ENCODE measurements around the gene GSKIP. TPM values are rescaled to one million over a fixed set of nuclear protein-coding genes. Genes with fewer than 3 reads are reported as not detected.
A peak's percentile ranks its signal among the peaks of the same experiment; 100 is the strongest.

GSKIP gene
- total and polyA plus RNA-seq, 2 experiments from 2014 or later, result 17.4 to 50.9 TPM

DNA sequence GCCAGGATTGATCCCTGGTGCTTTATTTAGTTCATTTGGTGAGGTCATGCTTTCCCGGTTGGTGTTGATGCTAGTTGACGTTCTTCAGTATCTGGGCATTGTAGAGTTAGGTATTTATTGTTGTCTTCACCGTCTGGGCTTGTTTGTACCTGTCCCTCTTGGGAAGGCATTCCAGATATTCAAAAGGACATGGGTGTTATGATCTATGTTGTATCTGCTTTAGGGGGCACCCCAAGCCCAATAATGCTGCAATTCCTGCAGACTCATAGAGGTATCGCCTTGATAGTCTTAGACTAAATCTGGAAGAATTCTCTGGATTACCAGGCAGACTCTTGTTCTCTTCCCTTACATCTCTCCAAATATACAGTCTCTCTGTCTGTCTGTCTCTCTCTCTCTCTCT is 70.7 kb downstream of the GSKIP start:
- no peak for TF ChIP-seq STAT1 (IDR thresholded peaks at IDR 0.05; ENCODE audit: unreplicated experiment)
- TF ChIP-seq ZNF114 (CRISPR knock-in tag; IDR thresholded peaks at IDR 0.05), result no peak
- TF ChIP-seq NANOG (IDR thresholded peaks at IDR 0.05; ENCODE audit: borderline replicate concordance), result no peak
- TF ChIP-seq CREB1 (CRISPR knock-in tag; IDR thresholded peaks at IDR 0.05; ENCODE audit: low read depth), result no peak
- Histone ChIP-seq H3K9me2 (ENCODE audit: insufficient read depth) (peaks cover 4% of the 10 kb centered on the region; the same call in 1 of the 2 replicates), H2AFZ (no peak overlapping the region), H3K4me1 (ENCODE audit: insufficient read depth) (no peaks in the 10 kb centered on the region), H3K27me3 (ENCODE audit: insufficient read depth) (no peaks in the 10 kb centered on the region), H3K27ac (ENCODE audit: low read depth) (no peak overlapping the region), H4K20me1 (replicated peaks; ENCODE audit: insufficient read depth) (no peaks in the 10 kb centered on the region), H3K4me2 (no peak overlapping the region), H3K79me2 (replicated peaks; ENCODE audit: insufficient read depth) (no peaks in the 10 kb centered on the region), H3K36me3 (ENCODE audit: insufficient read depth) (no peaks in the 10 kb centered on the region), H3F3A (replicated peaks; ENCODE audit: low read depth) (no peaks in the 10 kb centered on the region), H3K4me3 (no peak overlapping the region)
- no peak overlapping the region for H3K27ac Mint-ChIP-seq
- H3K9me3 Mint-ChIP-seq, result no peaks in the 10 kb centered on the region
- no peak for ATAC-seq
- H3K4me1 Mint-ChIP-seq, result 0 out of 3 replicates have a peak, but pooled peaks cover 3% of the 10 kb centered on the region
- H3K36me3 Mint-ChIP-seq (ENCODE audit: low read depth), result no peaks in the 10 kb centered on the region
- no peak for DNase-seq (ENCODE audit: low spot score)
- H3K4me3 Mint-ChIP-seq, result no peak overlapping the region
- H3K27me3 Mint-ChIP-seq (ENCODE audit: insufficient read depth, low read depth, poor library complexity), result peaks cover 2% of the 10 kb centered on the region

Small RNA genes lying within 50 kb of the gene (small RNA-seq; reads per million reads assigned to genes)
- gene RNU2-33P (ENCODE audit: low replicate concordance), result 1.4 reads per million, percentile 72 among the genes with 10 or more reads in this experiment

Other genes with a start within 250 kb of the GSKIP start
- gene BDKRB2, start 158.7 kb upstream of the GSKIP start, total RNA-seq (2014; rRNA removed; shearing (Covaris generic)), result 0.14 and 0.54 TPM in 2 replicates
- gene BDKRB2, start 158.7 kb upstream of the GSKIP start, polyA plus RNA-seq (2016; fragmentation: Nextera tagmentation; extraction: Ambion mirVana), result 0.07 and 0.21 TPM in 2 replicates
- gene BDKRB1, start 107.3 kb upstream of the GSKIP start, total RNA-seq (2014; rRNA removed; shearing (Covaris generic)), result not detected in 2 replicates
- not detected in 2 replicates for gene BDKRB1, start 107.3 kb upstream of the GSKIP start, polyA plus RNA-seq (2016; fragmentation: Nextera tagmentation; extraction: Ambion mirVana)
- 11.0 and 15.4 TPM in 2 replicates for gene ATG2B, start 185 bp upstream of the GSKIP start, total RNA-seq (2014; rRNA removed; shearing (Covaris generic))
- 2.1 and 3.8 TPM in 2 replicates for gene ATG2B, start 185 bp upstream of the GSKIP start, polyA plus RNA-seq (2016; fragmentation: Nextera tagmentation; extraction: Ambion mirVana)
- 6.2 and 13.0 TPM in 2 replicates for gene AK7, start 28.6 kb downstream of the GSKIP start, total RNA-seq (2014; rRNA removed; shearing (Covaris generic))
- 4.3 and 5.6 TPM in 2 replicates for gene AK7, start 28.6 kb downstream of the GSKIP start, polyA plus RNA-seq (2016; fragmentation: Nextera tagmentation; extraction: Ambion mirVana)
- 211 and 237 TPM in 2 replicates for gene PAPOLA, start 138.9 kb downstream of the GSKIP start, total RNA-seq (2014; rRNA removed; shearing (Covaris generic))
- 188 and 198 TPM in 2 replicates for gene PAPOLA, start 138.9 kb downstream of the GSKIP start, polyA plus RNA-seq (2016; fragmentation: Nextera tagmentation; extraction: Ambion mirVana)